ENCODE results near the gene RFLNA. TPM values are rescaled to one million over a fixed set of nuclear protein-coding genes. Genes with fewer than 3 reads are reported as not detected.
A peak's percentile ranks its signal among the peaks of the same experiment; 100 is the strongest.

The RFLNA gene
- total and polyA plus RNA-seq, 11 donors: 0.06 to 0.63 (median 0.22) TPM; not detected in 5

- WGBS, 4 donors: 75 to 98% (median 78%) methylated on average over 5 to 6 of the region's 6 CpGs
- no peak for TF ChIP-seq CTCF (IDR thresholded peaks at IDR 0.05)
- TF ChIP-seq POLR2A (IDR thresholded peaks at IDR 0.05): no peak
- Histone ChIP-seq H3K4me3 (no peak overlapping the region), H3K36me3 (no peaks in the 10 kb centered on the region), H3K9me3 (no peaks in the 10 kb centered on the region), H3K27ac (no peak overlapping the region), H3K27me3 (no peaks in the 10 kb centered on the region), H3K4me1 (no peaks in the 10 kb centered on the region)
- ATAC-seq (no peak), DNase-seq (no peak)
- intact Hi-C loops (cut with DNase I): loop anchor here in 1 of 10 donors (10.0 kb wide), 1 partner anchor 582 kb away; no protein-coding TSS in a partner anchor
Measured at GRCh38 chr12:124312601-124313000, 17.7 kb downstream of the RFLNA start.

GRCh38 chr12:124314207-124314606 lies 19.3 kb downstream of the RFLNA start:
- no peak overlapping the region for H3K4me3 ChIP-seq
- DNase-seq (no peak), ATAC-seq (no peak)
- H3K27me3 ChIP-seq: no peaks in the 10 kb centered on the region
- no peaks in the 10 kb centered on the region for H3K36me3 ChIP-seq
- TF ChIP-seq POLR2A (IDR thresholded peaks at IDR 0.05) (no peak), CTCF (IDR thresholded peaks at IDR 0.05) (no peak)
- intact Hi-C loops (cut with DNase I): loop anchor here in 1 of 10 donors (10.0 kb wide), 1 partner anchor 581 kb away; no protein-coding TSS in a partner anchor
- WGBS, 4 donors: 94 to 96% (median 95%) methylated on average over 28 to 30 of the region's 30 CpGs
- no peaks in the 10 kb centered on the region for H3K4me1 ChIP-seq
- no peak overlapping the region for H3K27ac ChIP-seq
- H3K9me3 ChIP-seq: no peaks in the 10 kb centered on the region

GRCh38 chr12:124314766-124315165 lies 19.9 kb downstream of the RFLNA start:
- Histone ChIP-seq H3K36me3 (no peaks in the 10 kb centered on the region), H3K9me3 (no peaks in the 10 kb centered on the region), H3K4me3 (no peak overlapping the region), H3K27me3 (no peaks in the 10 kb centered on the region), H3K27ac (no peak overlapping the region), H3K4me1 (no peaks in the 10 kb centered on the region)
- 76 to 86% (median 84%) methylated on average over 9 of the region's 9 CpGs for WGBS, 4 donors
- TF ChIP-seq POLR2A (IDR thresholded peaks at IDR 0.05) (no peak), CTCF (IDR thresholded peaks at IDR 0.05) (no peak)
- intact Hi-C loops (cut with DNase I): loop anchor here in 3 of 10 donors (5.0 to 10.0 kb wide), 4 partner anchors 257 to 580 kb away; no protein-coding TSS in a partner anchor
- ATAC-seq (peak in 1 of 4 donors; percentile 3), DNase-seq (no peak)

GRCh38 chr12:124315372-124316044 lies 20.6 kb downstream of the RFLNA start:
- WGBS, 4 donors: 77 to 80% (median 80%) methylated on average over 17 of the region's 17 CpGs
- no peak for DNase-seq

More at GRCh38 chr12:124315372-124316044, 20.6 kb downstream of the RFLNA start:
- H3K36me3 ChIP-seq: no peaks in the 10 kb centered on the region
- no peak for TF ChIP-seq CTCF (IDR thresholded peaks at IDR 0.05)
- no peak for TF ChIP-seq POLR2A (IDR thresholded peaks at IDR 0.05)
- H3K27ac ChIP-seq: no peak overlapping the region
- no peaks in the 10 kb centered on the region for H3K4me1 ChIP-seq
- no peak for ATAC-seq
- no peaks in the 10 kb centered on the region for H3K27me3 ChIP-seq
- H3K4me3 ChIP-seq: no peak overlapping the region
- intact Hi-C loops (cut with DNase I): loop anchor here in 3 of 10 donors (5.0 to 10.0 kb wide), 4 partner anchors 258 to 579 kb away; no protein-coding TSS in a partner anchor
- no peaks in the 10 kb centered on the region for H3K9me3 ChIP-seq
